HCT116 (cell line): ENCODE data around the gene PGC.

Experiments
- EGR1 ChIP-seq: IDR thresholded peaks from 2 replicates; pipeline ENCODE4 v1.6.1; 2012; ENCODE audit warnings: low read depth
- EZH2 ChIP-seq: fragments of 200-600 bp; sonication (generic); IDR thresholded peaks from 2 replicates; pipeline ENCODE4 v1.6.1; 2017; ENCODE audit warnings: antibody characterized with exemption, mixed run types
- EZH2phosphoT487 ChIP-seq: fragments of 200-600 bp; IDR thresholded peaks from 2 replicates; pipeline ENCODE4 v1.6.1; 2018; ENCODE audit warnings: antibody characterized with exemption, borderline replicate concordance
- RAD21 ChIP-seq: IDR thresholded peaks from 2 replicates; pipeline ENCODE4 v1.6.1; 2012; ENCODE audit warnings: low read depth, mild to moderate bottlenecking
- YY1 ChIP-seq: IDR thresholded peaks from 2 replicates; pipeline ENCODE4 v1.6.1; 2011; ENCODE audit warnings: low read length, low read depth, moderate library complexity, mild to moderate bottlenecking; ENCODE audit not compliant: insufficient replicate concordance; ENCODE audit errors: extremely low read depth
- TF ChIP-seq, protein P1 (sequence below), 3 experiments: fragments of 200-600 bp in 1 of 3; sonication (generic) in 1 of 3; IDR thresholded peaks in 2 of 3; conservative IDR thresholded peaks in 1 of 3; 2 replicates each; pipeline ENCODE4 v1.5.1; 2012 to 2017; ENCODE audit warnings: low read depth in 2 of 3, low read length in 2 of 3, antibody characterized with exemption in 1 of 3, borderline replicate concordance in 1 of 3, control low read depth in 1 of 3, mild to moderate bottlenecking in 1 of 3, mixed read lengths in 1 of 3, mixed run types in 1 of 3, moderate library complexity in 1 of 3; ENCODE audit not compliant: insufficient read depth in 1 of 3

GRCh38 chr6:41781366-41781730 is 34.2 kb upstream of the PGC start:
- no peak for TF ChIP-seq YY1
- TF ChIP-seq, protein P1, sequence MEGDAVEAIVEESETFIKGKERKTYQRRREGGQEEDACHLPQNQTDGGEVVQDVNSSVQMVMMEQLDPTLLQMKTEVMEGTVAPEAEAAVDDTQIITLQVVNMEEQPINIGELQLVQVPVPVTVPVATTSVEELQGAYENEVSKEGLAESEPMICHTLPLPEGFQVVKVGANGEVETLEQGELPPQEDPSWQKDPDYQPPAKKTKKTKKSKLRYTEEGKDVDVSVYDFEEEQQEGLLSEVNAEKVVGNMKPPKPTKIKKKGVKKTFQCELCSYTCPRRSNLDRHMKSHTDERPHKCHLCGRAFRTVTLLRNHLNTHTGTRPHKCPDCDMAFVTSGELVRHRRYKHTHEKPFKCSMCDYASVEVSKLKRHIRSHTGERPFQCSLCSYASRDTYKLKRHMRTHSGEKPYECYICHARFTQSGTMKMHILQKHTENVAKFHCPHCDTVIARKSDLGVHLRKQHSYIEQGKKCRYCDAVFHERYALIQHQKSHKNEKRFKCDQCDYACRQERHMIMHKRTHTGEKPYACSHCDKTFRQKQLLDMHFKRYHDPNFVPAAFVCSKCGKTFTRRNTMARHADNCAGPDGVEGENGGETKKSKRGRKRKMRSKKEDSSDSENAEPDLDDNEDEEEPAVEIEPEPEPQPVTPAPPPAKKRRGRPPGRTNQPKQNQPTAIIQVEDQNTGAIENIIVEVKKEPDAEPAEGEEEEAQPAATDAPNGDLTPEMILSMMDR (IDR thresholded peaks at IDR 0.05 in 2 of 3, conservative IDR thresholded peaks at IDR 0.05 in 1 of 3; ENCODE audit: borderline replicate concordance in 1 of 3, insufficient read depth in 1 of 3, low read depth in 2 of 3, low read length in 2 of 3): no peak
- TF ChIP-seq EZH2phosphoT487: no peak
- no peak for TF ChIP-seq EZH2
- TF ChIP-seq EGR1: no peak
- TF ChIP-seq RAD21: no peak
